Left forelimb (tissue), 1 donor: Measurements from ENCODE around the gene FURIN.
"Not testable (repeated sequence)": the region's sequence is repeated elsewhere in the genome, so short reads cannot be mapped to it uniquely, and the experiment has no call there.

Source experiments
- DNase-seq: peaks from one replicate; pipeline ENCODE4 v3.0.0-alpha.2; 2018; ENCODE audit warnings: low spot score

FURIN gene

GRCh38 chr15:90868261-90868689 lies at the start of gene FURIN:
Gene FURIN, plus strand, starts transcription at chr15:90868588. Its CDS starts 7,153 bp downstream, at chr15:90875741.
- no peak for DNase-seq

GRCh38 chr15:90819390-90819789 lies 49.0 kb upstream of the FURIN start:
- no peak for DNase-seq

DNA sequence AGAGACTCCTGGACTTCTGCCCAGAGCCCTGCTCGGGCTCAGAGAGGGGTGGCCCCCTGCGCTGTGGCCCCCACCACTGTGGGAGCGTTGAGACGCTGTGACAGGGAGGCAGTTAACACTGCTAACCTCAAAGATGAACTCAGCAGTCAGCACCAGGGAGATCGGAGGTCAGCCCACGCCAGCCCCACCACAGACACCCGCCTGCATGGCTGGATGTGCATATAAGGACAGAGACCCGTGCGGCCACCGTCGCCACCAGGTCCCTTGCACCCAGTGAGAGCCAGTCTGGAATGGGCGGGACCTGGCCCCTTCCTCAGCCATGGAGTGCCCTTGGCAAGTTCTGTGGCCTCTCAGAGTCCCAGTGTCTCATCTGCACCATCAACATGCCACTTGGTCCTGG lies 48.5 kb upstream of the FURIN start:
- no peak for DNase-seq

DNA sequence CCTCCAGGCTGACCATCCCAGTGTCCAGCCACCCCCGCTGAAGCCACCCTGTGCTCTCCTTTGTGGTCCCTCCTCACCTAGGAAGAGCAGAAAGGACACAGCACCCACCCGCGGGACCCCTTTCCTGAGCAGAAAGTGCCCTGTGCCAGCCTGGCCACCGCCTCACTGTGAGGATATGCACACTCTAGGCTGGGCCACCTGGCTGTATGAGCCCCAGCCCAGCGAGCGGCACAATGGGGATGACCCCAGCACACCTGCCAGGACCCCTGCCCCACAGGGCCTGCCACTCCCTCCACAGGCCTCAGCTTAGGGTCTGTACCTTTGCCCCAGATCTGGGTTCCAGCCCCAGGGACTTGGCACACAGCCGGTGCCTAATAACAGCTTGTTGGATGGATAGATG lies 47.9 kb upstream of the FURIN start:
- DNase-seq = no peak

- no peak for DNase-seq
Measured at GRCh38 chr15:90822204-90822955, 46.0 kb upstream of the FURIN start.

DNA sequence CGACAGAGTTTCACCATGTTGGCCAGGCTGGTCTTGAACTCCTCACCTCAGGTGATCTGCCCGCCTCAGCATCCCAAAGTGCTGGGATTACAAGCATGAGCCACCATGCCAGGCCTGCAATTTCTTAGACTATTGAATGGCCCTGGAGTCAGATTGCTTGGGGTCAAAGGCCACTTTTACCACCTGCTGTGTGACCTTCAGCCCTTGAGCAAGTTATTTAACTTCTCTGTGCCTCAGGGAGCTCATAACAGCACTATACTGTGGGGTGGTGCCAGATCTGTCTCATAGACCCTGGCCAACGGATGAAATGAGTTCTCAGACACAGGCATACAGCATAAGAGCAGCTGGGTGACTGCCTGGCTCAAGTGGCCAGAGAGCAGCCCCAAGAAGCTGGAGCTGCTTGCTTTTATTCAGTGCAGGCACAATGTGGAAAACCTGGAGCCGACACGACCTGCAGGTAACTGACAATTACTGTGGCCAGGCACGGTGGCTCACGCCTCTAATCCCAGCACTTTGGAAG lies 44.9 kb upstream of the FURIN start:
- no peak for DNase-seq

- DNase-seq = not testable (repeated sequence)
Measured at GRCh38 chr15:90825115-90825899, 43.1 kb upstream of the FURIN start.

DNA sequence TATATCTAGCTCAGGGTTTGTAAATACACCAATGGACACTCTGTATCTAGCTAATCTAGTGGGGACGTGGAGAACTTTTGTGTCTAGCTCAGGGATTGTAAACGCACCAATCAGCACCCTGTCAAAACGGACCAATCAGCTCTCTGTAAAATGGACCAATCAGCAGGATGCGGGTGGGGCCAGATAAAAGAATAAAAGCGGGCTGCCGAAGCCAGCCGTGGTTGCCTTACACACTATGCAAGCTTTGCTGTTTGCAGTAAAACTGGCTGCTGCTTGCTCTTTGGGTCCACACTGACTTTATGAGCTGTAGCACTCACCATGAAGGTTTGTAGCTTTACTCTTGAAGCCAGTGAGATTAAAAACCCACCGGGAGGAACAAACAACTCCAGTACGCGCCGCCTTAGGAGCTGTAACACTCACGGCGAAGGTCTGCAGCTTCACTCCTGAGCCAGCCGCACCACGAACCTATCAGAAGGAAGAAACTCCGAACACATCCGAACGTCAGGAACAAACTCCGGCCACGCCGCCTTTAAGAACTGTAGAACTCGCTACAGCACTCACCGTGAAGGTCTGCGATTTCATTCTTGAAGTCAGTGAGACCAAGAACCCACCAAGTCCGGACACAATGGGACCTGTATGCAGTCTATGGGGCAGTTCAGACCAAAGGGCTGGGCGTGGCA lies 42.0 kb upstream of the FURIN start:
- not testable (repeated sequence) for DNase-seq

GRCh38 chr15:90826886-90827435 lies 41.4 kb upstream of the FURIN start:
- DNase-seq = no peak

DNA sequence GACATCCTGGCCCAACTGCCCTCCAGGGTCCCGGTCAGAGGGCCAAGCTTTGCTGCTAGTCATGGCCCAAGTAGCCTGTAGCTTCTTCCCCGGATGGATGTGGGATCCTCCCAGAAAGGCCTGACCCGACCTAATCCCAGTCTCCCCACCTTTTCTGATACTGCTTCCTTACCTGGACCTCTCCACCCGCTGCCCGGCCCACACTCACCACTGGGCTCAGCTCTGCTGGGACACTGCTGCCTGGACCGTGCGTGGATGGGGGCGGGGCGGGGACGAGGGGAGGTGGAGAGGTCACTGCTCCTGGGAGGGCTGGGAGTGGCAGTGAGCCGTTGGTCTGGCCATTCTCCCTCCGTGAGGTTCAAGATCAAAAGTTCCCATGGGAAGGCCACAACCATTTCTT lies 40.3 kb upstream of the FURIN start:
- no peak for DNase-seq

DNA sequence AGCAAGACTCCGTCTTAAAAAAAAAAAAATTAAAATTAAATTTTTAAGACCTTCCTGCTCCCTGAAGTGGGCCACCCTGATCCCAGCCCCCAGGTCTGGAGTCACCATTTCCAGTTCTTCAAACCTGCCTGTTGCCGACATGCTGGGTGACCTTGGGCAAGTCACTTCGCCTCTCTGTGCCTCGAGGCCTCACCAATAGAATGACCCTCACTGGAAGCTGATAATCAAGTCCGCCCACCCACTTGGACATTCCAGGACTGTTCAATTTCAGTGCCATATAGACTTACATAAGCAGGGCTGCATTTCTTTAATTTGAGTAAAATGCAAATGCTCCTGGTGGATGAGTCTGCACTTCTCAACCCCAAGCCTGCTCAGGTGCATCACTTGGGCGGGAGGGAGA lies 39.3 kb upstream of the FURIN start:
- DNase-seq = no peak

DNA sequence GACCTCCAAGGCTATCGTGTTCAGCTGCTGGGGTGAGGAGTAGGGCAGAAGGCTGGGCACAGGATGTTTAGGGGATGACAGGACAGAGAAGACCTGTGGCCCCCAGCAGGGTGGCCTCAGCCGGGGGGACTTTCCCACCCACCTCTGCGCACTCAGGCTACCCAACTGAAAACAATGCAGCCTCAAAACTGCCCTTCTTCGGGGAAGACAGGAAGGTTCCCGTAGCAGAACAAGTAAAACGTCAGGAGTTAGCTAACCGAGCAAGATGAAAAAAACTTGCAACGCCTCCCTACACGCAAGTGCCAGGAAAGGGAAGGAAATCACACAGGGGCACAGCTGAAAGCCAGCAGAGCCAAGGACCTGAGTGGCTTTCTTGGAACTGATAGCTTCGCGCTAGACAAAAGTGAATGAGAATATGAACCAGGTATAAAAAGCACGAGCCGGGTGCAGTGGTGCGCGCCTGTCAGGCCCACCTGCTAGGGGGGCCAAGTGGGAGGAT lies 38.4 kb upstream of the FURIN start:
- DNase-seq = no peak

GRCh38 chr15:90834626-90835025 lies 33.8 kb upstream of the FURIN start:
- no peak for DNase-seq

GRCh38 chr15:90836296-90836871 lies 32.0 kb upstream of the FURIN start:
- DNase-seq = no peak

GRCh38 chr15:90837094-90837493 lies 31.3 kb upstream of the FURIN start:
- DNase-seq = no peak

DNA sequence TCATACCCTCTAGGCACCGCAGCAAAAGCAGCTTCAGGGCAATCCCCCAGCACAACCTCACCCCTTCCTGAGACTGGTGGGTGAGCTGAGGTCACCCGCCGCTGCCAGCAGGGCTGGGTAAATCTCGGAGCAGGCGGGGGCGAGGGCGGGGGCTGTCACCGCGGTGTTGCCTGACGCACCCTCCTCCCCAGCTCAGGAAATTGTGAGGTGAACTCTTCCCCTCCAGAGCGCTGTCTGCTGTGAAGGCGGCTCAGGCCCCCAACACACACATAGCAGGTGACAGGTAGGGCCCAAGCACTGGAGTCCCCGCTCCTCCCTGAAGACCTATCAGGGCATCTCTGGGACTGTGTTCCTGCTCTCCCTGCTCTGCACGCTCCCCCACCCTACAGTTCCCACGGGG lies 30.2 kb upstream of the FURIN start:
- DNase-seq = no peak

DNA sequence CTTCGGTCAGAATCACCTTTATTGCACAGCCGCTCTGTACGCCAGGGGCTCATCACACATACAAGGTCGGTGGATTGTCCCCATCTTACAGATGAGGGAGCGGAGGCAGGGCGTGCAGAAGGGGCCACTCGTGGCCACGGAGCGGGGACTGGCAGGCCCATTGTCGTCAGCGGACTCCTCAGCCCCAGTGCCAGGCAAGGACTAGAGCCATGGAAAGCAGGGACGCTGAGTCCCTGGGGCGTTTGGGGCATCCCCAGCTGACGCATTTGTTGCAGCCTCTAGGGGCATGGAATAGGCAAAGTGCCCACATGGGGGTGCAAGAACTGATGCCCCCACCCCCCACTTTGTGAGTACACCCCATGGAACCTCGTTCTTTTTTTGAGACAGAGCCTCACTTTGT lies 29.8 kb upstream of the FURIN start:
- DNase-seq = no peak

GRCh38 chr15:90839187-90840071 lies 29.0 kb upstream of the FURIN start:
- DNase-seq = no peak

DNA sequence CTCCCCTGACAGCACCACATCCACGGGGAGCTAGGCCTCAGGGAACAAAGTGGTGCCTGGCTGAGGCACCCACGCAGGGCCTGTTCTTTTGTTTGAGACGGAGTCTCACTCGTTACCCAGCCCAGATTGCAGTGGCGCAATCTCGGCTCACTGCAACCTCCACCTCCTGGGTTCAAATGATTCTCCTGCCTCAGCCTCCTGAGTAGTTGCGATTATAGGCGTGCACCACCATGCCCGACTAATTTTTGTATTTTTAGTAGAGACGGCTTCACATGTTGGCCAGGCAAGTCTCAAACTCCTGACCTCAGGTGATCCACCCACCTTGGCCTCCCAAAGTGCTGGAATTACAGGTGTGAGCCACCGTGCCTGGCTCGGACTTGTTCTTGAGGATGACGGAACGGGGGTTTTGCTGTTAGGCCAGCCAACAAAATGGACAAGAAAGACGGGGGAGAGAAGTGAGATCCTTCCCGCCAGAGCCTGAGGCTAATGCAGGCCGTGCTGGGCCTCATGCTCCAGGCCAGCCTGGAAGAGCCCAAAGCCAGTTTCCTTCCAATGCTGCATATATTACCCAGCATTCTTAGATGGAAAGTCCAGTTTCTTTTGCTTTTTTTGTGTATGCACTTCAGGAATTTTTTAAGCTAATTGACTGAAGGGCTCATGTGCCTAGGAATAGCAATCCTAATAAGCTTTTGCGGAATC lies 28.1 kb upstream of the FURIN start:
- no peak for DNase-seq

DNA sequence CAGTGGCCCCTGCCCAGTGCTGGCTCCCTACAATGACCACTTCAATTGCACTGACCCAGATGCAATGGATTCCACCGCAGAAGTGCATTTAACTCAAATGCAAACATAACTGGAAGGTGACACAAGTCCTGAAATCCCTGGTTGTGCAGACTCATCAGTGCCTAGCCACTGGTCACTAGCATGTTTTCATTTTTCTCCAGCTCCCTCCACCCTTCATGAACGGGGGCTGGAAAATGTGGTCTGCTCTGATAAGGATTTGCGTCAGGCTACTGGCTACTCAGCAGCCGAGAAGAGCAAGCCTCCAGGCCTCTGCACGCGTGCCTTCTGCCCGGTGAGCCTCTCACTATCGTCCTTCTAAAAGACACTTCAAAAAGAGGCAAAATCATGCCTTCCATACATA lies 27.4 kb upstream of the FURIN start:
- no peak for DNase-seq
